ENCODE measurements around the gene SLC30A10. TPM values are rescaled to one million over a fixed set of nuclear protein-coding genes. Genes with fewer than 3 reads are reported as not detected.

The SLC30A10 gene
- total RNA-seq, 2 experiments from 2014 or later: not detected

DNA sequence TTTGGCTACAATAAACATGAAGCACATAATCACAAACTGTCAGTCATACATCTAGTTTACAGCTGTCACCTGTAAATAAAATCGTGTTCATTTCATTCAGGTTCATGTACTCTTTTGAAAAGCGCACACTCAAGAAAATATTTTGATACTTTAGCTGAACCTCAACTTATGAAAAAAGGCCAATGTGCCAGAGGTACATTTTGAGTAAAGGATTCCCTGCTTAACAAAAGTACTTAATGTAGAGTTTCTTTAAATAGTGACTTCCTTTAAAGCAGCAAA is 37.7 kb upstream of the SLC30A10 start:
- Histone ChIP-seq H3K9me3 (ENCODE audit: control insufficient read depth in 1 of 2, insufficient read depth in 1 of 2, low read length in 2 of 2) (no peaks in the 10 kb centered on the region), H3K36me3 (ENCODE audit: insufficient read depth, low read length) (peaks cover 12% of the 10 kb centered on the region), H3K4me1 (ENCODE audit: insufficient read depth, low read length) (no peaks in the 10 kb centered on the region), H3K27me3 (ENCODE audit: control insufficient read depth in 1 of 2, insufficient read depth in 2 of 2, low read length in 2 of 2) (no peaks in the 10 kb centered on the region), H3K27ac (ENCODE audit: low read depth in 1 of 2, low read length in 2 of 2) (no peak overlapping the region), H3K4me3 (ENCODE audit: low read length) (no peak overlapping the region)
- ATAC-seq (ENCODE audit: poor library complexity): no peak
- POLR2A ChIA-PET: interaction anchor here (0.6 kb wide), 1 partner anchor 140 kb away, joined by 3 read pairs; no protein-coding TSS in a partner anchor
- TF ChIP-seq, protein P1, sequence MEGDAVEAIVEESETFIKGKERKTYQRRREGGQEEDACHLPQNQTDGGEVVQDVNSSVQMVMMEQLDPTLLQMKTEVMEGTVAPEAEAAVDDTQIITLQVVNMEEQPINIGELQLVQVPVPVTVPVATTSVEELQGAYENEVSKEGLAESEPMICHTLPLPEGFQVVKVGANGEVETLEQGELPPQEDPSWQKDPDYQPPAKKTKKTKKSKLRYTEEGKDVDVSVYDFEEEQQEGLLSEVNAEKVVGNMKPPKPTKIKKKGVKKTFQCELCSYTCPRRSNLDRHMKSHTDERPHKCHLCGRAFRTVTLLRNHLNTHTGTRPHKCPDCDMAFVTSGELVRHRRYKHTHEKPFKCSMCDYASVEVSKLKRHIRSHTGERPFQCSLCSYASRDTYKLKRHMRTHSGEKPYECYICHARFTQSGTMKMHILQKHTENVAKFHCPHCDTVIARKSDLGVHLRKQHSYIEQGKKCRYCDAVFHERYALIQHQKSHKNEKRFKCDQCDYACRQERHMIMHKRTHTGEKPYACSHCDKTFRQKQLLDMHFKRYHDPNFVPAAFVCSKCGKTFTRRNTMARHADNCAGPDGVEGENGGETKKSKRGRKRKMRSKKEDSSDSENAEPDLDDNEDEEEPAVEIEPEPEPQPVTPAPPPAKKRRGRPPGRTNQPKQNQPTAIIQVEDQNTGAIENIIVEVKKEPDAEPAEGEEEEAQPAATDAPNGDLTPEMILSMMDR (IDR thresholded peaks at IDR 0.05): no peak
- no peaks in the 10 kb centered on the region for H3K9me3 Mint-ChIP-seq
- H3K4me1 Mint-ChIP-seq (ENCODE audit: low read depth): no peaks in the 10 kb centered on the region
- CTCF ChIA-PET: no interaction called here
- H3K27me3 Mint-ChIP-seq: no peaks in the 10 kb centered on the region
- DNase-seq: no peak
- intact Hi-C loops (cut with DNase I, micrococcal nuclease): no loop called here
- H3K4me3 Mint-ChIP-seq: no peak overlapping the region
- no peak overlapping the region for H3K27ac Mint-ChIP-seq
- H3K36me3 Mint-ChIP-seq (ENCODE audit: low read depth): peaks cover 36% of the 10 kb centered on the region

DNA sequence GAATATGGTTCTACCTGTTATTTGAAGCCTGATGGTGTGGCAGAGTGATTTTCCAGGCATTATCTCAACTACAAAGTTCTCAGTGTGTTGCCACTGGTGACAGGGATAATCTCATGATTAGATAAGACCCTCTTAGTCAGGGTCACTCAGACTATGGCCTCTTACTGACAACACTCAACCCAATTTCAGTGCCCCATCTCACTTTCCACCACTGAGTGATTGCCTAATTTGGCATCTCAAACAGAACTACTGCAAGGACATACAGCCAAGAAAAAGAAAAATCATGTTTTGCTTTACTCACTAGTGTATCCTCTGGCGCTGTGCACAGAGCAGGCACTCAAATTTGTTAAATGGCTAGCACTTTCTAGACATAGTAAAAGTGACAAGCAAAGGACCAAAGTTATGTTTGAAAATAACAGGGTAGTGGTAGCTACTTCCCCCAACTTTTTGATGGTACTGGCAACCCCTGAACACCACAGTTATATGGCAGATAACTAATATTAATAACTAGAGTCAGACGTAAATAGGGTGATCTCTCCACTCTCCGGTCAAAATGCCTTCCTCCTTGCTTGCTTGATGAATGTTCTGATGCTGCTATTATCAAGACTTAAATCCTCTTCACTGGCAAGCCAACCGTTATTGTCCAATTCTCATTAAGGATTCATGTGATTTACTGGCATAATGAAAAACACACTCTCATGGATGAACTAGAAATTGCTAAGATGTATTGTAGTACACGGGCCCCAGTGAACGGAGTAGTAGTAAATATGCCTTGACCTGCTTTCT is 37.1 kb upstream of the SLC30A10 start:
- Mint-ChIP-seq H3K36me3 (ENCODE audit: low read depth) (peaks cover 31% of the 10 kb centered on the region), H3K27me3 (no peaks in the 10 kb centered on the region), H3K4me3 (no peak overlapping the region), H3K4me1 (ENCODE audit: low read depth) (no peaks in the 10 kb centered on the region), H3K9me3 (no peaks in the 10 kb centered on the region), H3K27ac (no peak overlapping the region)
- Histone ChIP-seq H3K27me3 (ENCODE audit: control insufficient read depth in 1 of 2, insufficient read depth in 2 of 2, low read length in 2 of 2) (no peaks in the 10 kb centered on the region), H3K9me3 (ENCODE audit: control insufficient read depth in 1 of 2, insufficient read depth in 1 of 2, low read length in 2 of 2) (no peaks in the 10 kb centered on the region), H3K4me1 (ENCODE audit: insufficient read depth, low read length) (no peaks in the 10 kb centered on the region), H3K36me3 (ENCODE audit: insufficient read depth, low read length) (peaks cover 6% of the 10 kb centered on the region), H3K4me3 (ENCODE audit: low read length) (no peak overlapping the region), H3K27ac (ENCODE audit: low read depth in 1 of 2, low read length in 2 of 2) (no peak overlapping the region)
- TF ChIP-seq, protein P1 (IDR thresholded peaks at IDR 0.05): no peak
- CTCF ChIA-PET: no interaction called here
- POLR2A ChIA-PET: no interaction called here
- intact Hi-C loops (cut with DNase I, micrococcal nuclease): no loop called here
- DNase-seq: no peak
- no peak for ATAC-seq (ENCODE audit: poor library complexity)

DNA sequence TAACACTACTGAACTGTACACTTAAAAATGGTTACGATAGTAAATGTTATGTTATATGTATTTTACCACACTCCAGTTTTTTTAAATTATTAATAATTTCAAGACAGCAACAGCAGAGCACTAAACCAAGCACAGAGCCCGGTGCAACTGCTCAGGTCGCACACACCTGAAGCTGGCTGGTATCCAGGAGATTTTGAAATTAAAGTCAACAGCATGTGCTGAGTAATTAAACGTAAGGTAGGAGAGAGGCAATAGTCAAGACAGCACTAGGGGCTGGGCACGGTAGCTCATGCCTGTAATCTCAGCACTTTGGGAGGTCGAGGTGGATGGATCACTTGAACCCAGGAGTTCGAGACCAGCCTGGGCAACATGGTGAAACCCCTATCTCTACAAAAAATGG is 35.1 kb upstream of the SLC30A10 start:
- Mint-ChIP-seq H3K27me3 (no peaks in the 10 kb centered on the region), H3K4me3 (no peak overlapping the region), H3K4me1 (ENCODE audit: low read depth) (no peaks in the 10 kb centered on the region), H3K27ac (no peak overlapping the region), H3K36me3 (ENCODE audit: low read depth) (peaks cover 10% of the 10 kb centered on the region), H3K9me3 (no peaks in the 10 kb centered on the region)
- Histone ChIP-seq H3K9me3 (ENCODE audit: control insufficient read depth in 1 of 2, insufficient read depth in 1 of 2, low read length in 2 of 2) (no peaks in the 10 kb centered on the region), H3K4me1 (ENCODE audit: insufficient read depth, low read length) (no peaks in the 10 kb centered on the region), H3K4me3 (ENCODE audit: low read length) (no peak overlapping the region), H3K27ac (ENCODE audit: low read depth in 1 of 2, low read length in 2 of 2) (no peak overlapping the region), H3K36me3 (ENCODE audit: insufficient read depth, low read length) (peaks cover under 1% of the 10 kb centered on the region), H3K27me3 (ENCODE audit: control insufficient read depth in 1 of 2, insufficient read depth in 2 of 2, low read length in 2 of 2) (no peaks in the 10 kb centered on the region)
- DNase-seq (no peak), ATAC-seq (ENCODE audit: poor library complexity) (no peak)
- intact Hi-C loops (cut with DNase I, micrococcal nuclease): no loop called here
- ChIA-PET CTCF (no interaction called here), POLR2A (no interaction called here)
- TF ChIP-seq, protein P1 (IDR thresholded peaks at IDR 0.05): no peak

Data from CD4-positive, alpha-beta T cell (primary cell).